ENCODE results near the gene ASB3.

GRCh38 chr2:53755121-53755520 is 31.6 kb downstream of the ASB3 start:
- TF ChIP-seq POLR2AphosphoS5 (IDR thresholded peaks at IDR 0.05) = no peak
- no peak for TF ChIP-seq CTCF (IDR thresholded peaks at IDR 0.05)

All from transverse colon (tissue), 4 donors.